ENCODE data around the gene ATP4A. TPM values are rescaled to one million over a fixed set of nuclear protein-coding genes. Genes with fewer than 3 reads are reported as not detected.

ATP4A gene
- total and polyA plus RNA-seq, 9 of the 15 experiments (the other 6 are each of a cell fraction or from before 2014, with no cell fraction given), result 0.15 TPM; not detected in 8

DNA sequence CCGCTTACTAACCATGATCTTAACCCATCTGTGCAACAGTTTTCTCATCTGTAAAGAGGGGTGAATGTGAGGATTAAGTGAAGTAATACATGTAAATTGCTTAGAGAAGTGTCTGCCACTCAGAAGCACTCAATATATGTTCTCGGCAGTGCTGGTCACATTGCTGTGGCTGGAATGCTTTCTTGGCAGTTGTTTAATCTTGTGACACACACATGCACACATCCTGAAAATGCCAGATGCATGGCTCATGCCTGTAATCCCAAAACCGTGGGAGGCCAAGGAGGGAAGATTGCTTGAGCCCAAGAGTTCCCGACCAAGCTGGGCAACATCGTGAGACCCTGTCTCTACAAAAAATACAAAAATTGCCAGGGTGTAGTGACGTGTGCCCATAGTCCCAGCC lies 45.1 kb downstream of the ATP4A start (continued):
- TF ChIP-seq E2F4 (CRISPR knock-in tag; IDR thresholded peaks at IDR 0.05; ENCODE audit: low read depth) (no peak), SNRNP70 (optimal IDR thresholded peaks at IDR 0.05; ENCODE audit: low read depth, low read length) (no peak), RAD51 (IDR thresholded peaks at IDR 0.05; ENCODE audit: borderline replicate concordance, low read depth) (no peak), POLR3G (IDR thresholded peaks at IDR 0.05; ENCODE audit: extremely low read depth, insufficient read length, insufficient replicate concordance) (no peak)

DNA sequence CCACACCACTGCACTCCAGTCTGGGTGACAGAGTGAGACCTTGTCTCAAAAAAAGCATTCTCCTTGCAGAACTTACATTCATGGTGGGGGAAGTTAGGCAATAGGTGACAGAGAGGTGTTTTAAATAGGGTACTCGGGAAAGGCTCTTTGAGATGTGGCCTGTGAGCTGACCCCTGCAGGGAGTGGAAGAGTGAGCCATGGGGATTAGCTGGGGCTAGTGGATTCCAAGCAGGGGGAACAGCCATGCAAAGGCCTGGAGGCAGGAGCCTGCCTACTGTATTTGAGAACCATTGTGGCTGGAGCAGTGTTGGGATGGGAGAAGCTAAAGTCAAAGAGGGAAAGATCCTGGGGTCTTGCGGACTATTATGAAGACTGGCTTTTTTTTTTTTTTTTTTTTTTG lies 46.1 kb downstream of the ATP4A start:
- no peaks in the 10 kb centered on the region for H3K79me2 ChIP-seq (ENCODE audit: control insufficient read depth, insufficient read depth, low read length)
- H3K4me3 ChIP-seq, result no peak overlapping the region
- in situ Hi-C loops (cut with MboI) (no loop called here), intact Hi-C loops (cut with micrococcal nuclease) (no loop called here)
- ChIA-PET POLR2A (interaction anchor here (0.7 kb wide), 1 partner anchor 490 kb away, joined by 3 read pairs; no protein-coding TSS in a partner anchor), CTCF (ENCODE audit: low intra/inter-chr PET ratio) (no interaction called here)
- no TSS peak for BruUV-seq (replicated peaks)
- DNase-seq (ENCODE audit: extremely low read depth in 1 of 4, low spot score in 3 of 4), result no peak
- ATAC-seq, result no peak
- H3K4me2 ChIP-seq (ENCODE audit: insufficient read depth, low read length), result no peak overlapping the region
- H3K36me3 ChIP-seq (ENCODE audit: control insufficient read depth, insufficient read depth, low read length), result no peaks in the 10 kb centered on the region
- peaks cover 12% of the 10 kb centered on the region; the same call in 1 of the 2 replicates for H4K20me1 ChIP-seq (replicated peaks; ENCODE audit: control insufficient read depth, insufficient read depth, low read length)
- no peak overlapping the region for H2AFZ ChIP-seq (ENCODE audit: low read depth, low read length)
- WGBS (ENCODE audit: insufficient coverage, low coverage, missing lambda C conversion rate), result 0% methylated on average over 2 of the region's 2 CpGs
- H3K4me1 ChIP-seq (replicated peaks in 1 of 2; ENCODE audit: control insufficient read depth in 2 of 2, insufficient read depth in 2 of 2, low read length in 2 of 2), result peaks cover 0 to 18% of the 10 kb centered on the region in 2 experiments; a peak in 4 of 5 replicates
- FAIRE-seq, result no peak
- H3K27me3 ChIP-seq (ENCODE audit: control insufficient read depth in 2 of 2, insufficient read depth in 2 of 2, low read length in 2 of 2), result peaks cover 20 to 62% of the 10 kb centered on the region in 2 experiments; a peak in 4 of 5 replicates
- H3K9ac ChIP-seq (ENCODE audit: insufficient read depth in 1 of 2, low read depth in 2 of 2, low read length in 2 of 2), result no peak overlapping the region
- peaks cover 2% of the 10 kb centered on the region for H3K9me1 ChIP-seq (ENCODE audit: control insufficient read depth, insufficient read depth, low read length)
- H3K27ac ChIP-seq (ENCODE audit: extremely low read depth, low read depth, low read length), result no peak overlapping the region
- H3K9me3 ChIP-seq (replicated peaks; ENCODE audit: control insufficient read depth, insufficient read depth, low read depth, low read length), result no peaks in the 10 kb centered on the region
- TF ChIP-seq TAF1 (IDR thresholded peaks at IDR 0.05; ENCODE audit: control insufficient read depth, extremely low read depth, insufficient read depth, low read length, severe bottlenecking), result no peak
- TF ChIP-seq MXD1 (CRISPR knock-in tag; IDR thresholded peaks at IDR 0.05; ENCODE audit: borderline replicate concordance, poor library complexity, severe bottlenecking), result no peak
- TF ChIP-seq ZSCAN29 (IDR thresholded peaks at IDR 0.05), result no peak
- TF ChIP-seq ZBTB43 (CRISPR knock-in tag; IDR thresholded peaks at IDR 0.05), result no peak
- no peak for TF ChIP-seq CHD2 (IDR thresholded peaks at IDR 0.05; ENCODE audit: low read depth, low read length)
- no peak for TF ChIP-seq NR2C2 (CRISPR knock-in tag; IDR thresholded peaks at IDR 0.05)
- no peak for TF ChIP-seq NR2C2 (tag; IDR thresholded peaks at IDR 0.05)
- TF ChIP-seq, protein P1, sequence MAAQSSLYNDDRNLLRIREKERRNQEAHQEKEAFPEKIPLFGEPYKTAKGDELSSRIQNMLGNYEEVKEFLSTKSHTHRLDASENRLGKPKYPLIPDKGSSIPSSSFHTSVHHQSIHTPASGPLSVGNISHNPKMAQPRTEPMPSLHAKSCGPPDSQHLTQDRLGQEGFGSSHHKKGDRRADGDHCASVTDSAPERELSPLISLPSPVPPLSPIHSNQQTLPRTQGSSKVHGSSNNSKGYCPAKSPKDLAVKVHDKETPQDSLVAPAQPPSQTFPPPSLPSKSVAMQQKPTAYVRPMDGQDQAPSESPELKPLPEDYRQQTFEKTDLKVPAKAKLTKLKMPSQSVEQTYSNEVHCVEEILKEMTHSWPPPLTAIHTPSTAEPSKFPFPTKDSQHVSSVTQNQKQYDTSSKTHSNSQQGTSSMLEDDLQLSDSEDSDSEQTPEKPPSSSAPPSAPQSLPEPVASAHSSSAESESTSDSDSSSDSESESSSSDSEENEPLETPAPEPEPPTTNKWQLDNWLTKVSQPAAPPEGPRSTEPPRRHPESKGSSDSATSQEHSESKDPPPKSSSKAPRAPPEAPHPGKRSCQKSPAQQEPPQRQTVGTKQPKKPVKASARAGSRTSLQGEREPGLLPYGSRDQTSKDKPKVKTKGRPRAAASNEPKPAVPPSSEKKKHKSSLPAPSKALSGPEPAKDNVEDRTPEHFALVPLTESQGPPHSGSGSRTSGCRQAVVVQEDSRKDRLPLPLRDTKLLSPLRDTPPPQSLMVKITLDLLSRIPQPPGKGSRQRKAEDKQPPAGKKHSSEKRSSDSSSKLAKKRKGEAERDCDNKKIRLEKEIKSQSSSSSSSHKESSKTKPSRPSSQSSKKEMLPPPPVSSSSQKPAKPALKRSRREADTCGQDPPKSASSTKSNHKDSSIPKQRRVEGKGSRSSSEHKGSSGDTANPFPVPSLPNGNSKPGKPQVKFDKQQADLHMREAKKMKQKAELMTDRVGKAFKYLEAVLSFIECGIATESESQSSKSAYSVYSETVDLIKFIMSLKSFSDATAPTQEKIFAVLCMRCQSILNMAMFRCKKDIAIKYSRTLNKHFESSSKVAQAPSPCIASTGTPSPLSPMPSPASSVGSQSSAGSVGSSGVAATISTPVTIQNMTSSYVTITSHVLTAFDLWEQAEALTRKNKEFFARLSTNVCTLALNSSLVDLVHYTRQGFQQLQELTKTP (IDR thresholded peaks at IDR 0.05; ENCODE audit: low read depth in 1 of 2, partially characterized antibody in 2 of 2), result no peak

Measured in K562 (cell line).